HuH-7.5 (cell line): ENCODE measurements around the gene RNF220.
A peak's percentile ranks its signal among the peaks of the same experiment; 100 is the strongest.
"Not testable (repeated sequence)": the region's sequence is repeated elsewhere in the genome, so short reads cannot be mapped to it uniquely, and the experiment has no call there.

ENCODE experiments used
- DNase-seq: peaks from one replicate; pipeline ENCODE4 v3.0.0; 2011; ENCODE audit warnings: low spot score

The RNF220 gene

DNA sequence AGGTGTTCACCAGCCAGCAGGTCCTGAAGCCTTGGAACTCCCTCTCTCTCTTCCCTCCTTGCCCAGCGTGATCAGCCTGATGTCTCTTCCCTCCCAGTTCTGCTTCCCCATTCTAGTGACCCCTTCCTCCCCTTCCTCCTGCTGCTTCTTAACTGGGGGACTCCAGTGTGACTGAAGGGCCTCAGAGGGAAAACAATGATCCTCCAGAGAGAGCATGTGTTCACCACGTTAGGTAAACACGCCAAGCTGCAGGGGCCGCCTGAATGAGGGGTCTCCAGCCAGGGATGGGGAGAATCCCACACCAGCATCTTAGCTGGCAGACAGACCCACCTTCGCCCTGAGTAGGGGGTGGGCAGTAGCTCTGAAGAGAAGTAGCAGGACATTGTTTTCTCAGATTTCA lies 144.5 kb downstream of the RNF220 start:
- DNase-seq, result no peak

DNA sequence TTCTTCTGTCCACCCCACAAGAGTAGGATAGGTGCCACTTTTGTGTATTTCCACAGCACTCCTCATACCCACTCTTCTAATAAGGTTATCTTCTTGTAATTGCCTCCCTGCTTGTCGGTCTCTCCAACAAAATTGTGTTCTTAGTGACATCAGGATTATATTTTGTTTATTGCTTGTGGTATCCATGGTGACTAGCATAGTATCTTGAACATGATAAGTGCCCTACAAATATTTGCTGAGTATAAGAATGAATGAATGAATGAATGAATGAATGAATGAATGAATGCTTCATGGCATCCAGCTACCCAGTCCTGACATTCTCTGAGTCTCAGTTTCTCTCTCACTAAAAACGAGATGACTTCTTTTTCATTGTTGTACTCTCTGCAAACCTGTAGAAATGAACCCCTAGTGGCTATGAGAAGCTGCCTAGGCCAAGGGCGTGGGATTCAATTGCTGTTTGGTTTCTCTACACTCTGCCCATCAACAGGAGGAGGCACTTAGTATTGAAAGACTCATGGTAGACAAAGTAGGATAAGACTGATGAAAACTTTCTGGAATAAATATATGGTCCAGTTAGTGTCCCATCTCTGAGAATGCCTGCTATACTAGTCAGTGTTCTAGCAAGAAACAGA lies 148.2 kb downstream of the RNF220 start:
- DNase-seq, result no peak

DNA sequence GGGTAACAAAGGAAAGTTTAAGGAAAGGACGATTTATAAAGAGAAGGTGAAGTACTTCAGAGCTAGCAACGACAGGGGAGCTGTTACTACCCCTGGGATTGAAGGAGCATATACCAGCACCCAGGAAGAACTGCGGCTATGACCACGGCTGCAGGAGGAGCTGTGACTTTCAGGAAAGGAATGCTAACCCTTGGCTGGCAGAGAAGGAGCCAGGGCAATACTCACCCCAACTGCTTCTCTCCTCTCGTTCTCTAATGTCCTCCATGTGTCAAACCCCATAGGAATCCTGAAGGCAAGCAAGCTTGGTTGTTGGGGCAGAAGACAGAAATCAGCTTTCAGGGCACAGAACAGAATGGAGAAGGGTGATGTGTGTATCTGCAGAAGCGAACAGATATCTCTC lies 148.7 kb downstream of the RNF220 start:
- no peak for DNase-seq

DNA sequence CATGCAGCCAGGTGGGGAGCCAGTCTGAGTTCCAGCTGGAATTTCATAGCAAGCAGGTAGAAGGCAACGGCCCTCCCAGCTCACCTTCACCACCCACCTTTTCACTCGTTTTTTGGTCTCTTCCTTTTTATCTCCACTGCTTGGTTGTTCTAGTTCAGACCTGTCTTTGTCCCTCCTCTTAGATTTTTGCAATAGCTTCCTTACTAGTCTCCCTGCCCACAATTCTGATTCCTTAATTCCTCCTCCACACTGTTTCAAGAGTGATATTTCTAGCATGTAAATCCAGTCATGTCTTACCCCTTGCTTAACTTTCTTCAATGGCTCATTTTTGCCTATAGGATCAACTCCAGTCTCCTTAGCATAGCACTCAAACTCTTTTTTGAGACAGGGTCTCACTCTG lies 149.7 kb downstream of the RNF220 start:
- DNase-seq, result no peak

DNA sequence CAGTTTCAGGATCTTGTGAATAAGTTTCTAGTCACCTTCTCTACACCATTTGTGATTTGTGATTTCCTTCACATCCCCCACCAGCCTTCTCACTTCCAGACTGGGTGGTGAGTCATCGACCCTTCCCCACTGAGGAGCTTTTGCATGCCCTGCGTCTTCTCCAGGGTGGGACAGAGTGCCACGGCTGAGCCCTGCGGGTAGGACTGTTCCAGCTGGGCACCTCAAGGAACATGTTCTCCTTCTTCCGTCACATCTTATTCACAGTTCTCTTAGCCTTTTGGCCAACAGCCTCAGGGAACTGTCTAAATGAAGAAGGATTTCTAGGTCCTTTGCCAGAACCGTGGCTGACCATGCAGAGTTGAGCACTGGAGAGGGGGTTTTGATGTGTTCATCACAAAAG lies 152.7 kb downstream of the RNF220 start:
- no peak for DNase-seq

DNA sequence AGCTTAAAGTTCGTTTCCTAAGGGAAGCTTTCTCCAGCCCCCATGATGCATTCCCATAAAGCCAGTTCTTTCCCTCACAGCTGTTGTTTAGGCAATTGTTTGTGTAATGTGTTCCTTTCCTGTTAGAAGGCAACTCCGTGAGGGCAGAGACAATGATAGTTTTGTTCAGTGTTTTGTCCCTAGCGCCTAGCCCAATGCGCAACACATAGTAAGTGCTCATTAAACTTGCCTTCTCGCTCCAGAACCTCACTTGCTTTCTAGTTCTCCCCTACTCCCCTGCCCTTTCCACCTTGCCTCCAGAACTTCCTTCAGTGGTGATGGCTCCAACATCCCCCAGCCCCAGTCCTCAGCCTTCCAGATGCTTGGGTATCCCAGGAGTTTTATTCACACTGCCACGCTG lies 153.8 kb downstream of the RNF220 start:
- no peak for DNase-seq

DNA sequence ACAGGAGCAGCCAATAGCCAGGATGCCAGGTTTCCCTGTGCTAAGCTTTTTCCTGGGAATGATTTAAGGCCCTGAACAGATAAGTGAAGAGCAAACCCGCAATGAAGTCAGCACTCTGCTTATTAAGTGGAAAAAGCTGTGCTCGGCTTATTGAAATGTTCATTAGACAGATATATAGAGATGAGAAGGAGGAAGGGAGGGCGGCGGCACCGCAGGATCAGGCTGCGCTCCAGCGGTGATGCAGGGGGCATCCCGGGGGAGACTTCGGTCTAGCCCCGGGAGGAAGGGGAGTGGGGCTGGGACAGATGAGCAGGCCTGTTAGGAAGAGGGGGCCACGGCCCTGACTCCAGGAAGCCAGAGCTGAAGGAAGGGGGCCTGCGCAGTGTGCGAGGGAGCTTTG lies 154.3 kb downstream of the RNF220 start:
- DNase-seq, result no peak

DNA sequence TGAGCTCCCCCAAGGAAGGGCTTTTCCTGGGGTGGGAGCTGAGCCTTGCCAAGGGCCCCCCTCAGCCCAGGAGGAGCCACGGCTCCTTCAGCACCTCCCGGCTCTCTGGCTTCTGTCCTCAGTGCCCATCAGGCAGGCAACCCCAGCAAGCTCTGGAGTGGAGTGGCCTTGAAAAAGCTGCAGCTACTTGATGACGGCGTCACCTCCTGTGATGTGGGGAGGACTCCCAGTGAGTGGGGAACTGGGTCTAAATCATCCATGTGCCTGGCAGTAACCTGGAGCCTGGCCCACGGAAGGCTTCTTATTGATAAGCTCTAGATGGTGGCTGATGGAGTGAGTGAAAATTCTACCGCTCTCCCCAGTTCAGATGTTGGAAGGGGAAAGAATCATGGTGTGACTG lies 154.9 kb downstream of the RNF220 start:
- DNase-seq, result no peak

DNA sequence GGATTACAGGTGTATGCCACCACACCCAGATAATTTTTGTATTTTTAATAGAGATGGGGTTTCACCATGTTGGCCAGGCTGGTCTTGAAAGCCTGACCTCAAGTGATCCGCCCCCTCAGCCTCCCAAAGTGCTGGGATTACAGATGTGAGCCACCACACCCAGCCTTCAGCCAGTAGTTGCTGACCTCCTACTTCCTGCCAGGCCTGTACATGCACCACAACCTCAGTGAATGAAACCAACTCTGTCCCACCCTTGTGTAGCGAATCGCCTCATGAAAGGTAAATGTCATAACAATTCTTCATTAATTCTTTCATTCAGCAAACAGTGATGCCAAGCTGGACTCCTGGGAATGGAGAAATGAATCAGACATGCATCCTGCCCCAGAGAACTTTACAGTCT lies 155.6 kb downstream of the RNF220 start:
- DNase-seq, result not testable (repeated sequence)

DNA sequence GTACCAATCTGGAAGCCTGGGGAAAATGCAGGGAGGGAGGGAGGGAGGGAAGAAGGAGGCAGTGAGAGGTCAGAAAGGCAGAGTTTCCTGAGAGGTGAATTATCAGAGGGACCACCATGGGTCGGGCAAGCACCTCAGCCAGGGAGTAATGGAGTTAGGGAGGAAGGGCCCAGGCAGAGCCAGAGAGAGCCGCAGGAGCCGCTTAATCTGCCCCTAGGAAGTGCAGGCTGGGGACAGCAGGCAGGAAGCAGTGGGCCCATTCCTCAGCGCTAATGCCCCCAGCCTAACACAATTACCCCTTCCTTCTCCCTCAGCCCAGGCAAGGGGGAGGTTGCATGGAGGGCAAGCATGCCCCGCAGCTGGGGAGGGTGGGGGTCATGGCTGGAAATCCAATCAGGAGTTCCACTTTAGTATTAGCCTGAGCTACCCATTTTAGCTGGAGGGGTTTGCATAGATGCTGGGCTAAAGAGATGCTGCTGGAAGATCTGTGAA lies 160.2 kb downstream of the RNF220 start:
- no peak for DNase-seq

DNA sequence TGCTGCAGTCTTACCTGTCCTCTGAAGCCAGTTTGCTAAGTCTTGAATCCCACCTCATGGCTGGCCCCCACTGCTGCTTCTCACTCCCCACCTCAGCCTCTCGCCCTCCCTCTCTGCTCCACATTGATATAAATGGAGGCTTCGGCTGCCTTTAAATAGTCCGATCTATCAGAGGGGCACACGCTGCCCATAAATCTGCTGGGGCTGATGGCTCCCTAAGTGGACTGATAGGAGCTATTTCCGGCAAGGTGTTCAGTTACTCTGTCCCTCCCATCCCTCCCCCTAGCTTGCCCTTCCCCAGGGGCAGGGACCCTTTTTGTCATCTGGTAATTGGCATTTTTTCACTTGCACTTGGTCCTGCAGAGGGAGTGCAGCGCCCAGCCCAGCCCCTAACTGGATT lies 160.8 kb downstream of the RNF220 start:
- DNase-seq, result no peak

DNA sequence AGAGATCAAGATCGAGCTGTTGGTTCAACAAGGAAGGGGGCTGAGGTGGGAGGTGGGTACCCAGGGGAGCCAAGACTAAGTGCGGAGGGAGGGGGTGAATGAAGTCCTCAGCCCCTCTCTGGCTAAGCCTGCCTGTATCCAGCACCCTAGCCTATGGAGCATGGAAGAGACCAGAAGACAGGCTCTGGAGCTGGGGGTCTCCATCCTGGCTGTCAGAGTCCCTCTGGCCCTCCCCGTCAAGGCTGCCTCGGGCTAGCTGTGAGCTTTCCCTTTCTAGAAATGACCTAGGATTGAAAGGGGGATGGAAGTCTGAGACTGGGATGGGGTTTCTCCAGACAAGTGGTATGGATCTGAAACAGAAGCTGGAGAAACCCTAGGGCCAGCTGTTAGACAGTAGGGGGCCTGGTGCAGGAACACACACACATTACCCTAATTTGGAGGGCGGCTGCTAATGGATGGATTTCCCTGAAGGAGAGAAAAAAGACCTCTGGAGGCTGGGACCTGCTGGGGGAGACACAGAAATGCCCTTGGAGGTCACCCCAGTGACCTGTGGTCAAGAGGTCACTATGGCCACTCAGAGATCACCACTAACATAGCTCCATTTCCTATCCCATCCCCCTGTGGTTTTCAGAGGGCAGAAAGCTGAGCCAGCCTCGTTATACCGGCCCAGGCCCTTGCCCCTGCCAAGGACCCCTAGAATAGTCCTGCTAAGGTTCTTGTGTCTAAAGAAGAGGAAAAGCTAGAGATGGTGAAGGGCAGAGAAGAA lies 161.4 kb downstream of the RNF220 start:
- DNase-seq, result no peak

DNA sequence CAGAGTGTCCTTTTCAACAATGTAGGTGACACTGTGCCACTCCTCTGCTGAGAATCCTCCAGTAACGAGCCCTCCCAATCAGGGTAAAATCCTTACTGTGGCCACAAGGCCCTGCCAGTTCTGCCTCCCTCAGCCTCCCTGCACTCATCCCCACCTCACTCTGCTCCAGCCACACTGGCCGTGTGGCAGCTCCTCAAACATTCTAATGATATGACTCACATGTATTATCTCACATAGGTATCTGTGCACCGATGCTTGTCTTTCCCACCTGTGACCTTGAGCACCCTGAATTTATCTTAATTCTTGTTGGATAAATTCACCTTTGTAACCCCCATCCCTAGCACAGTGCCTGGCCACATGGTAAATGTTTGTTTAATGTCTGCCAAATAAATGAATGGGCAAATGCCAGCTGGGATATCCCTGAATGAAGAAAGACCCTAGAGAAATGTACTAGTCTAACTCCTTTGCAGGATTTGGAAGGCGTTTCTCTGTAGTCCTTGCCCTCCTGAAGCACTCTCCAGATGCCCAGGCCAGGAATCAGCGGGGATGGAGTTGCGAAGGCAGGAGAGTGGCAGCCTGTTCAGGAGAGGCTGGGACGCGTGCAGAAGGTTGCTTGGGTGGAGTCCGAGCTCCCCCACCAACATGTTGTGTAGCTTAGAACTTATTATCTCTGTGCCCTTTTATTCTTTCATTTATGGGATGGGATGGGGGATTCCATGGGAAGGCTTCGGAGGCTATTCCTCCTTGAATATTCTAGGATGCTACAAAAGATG lies 163.3 kb downstream of the RNF220 start:
- no peak for DNase-seq

DNA sequence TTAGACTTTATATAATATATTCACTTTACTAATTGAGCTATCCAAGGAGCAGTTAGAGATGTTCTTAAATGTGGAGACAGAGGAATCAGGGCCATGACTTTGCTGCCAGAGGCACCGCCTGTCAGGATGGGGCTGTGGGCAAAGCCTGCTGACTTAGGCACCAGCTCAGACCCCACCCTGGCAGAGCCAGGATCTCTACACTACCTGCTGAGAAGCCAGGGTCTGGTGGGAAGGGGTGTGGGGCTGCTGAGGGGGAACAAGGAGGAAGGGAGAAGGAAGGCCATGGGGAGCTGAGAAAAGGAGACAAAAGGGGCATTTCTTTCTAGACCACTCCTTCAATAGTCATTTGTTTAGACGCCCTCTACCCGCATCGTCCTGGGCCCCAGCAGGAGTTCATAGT lies 164.4 kb downstream of the RNF220 start:
- DNase-seq, result no peak

DNA sequence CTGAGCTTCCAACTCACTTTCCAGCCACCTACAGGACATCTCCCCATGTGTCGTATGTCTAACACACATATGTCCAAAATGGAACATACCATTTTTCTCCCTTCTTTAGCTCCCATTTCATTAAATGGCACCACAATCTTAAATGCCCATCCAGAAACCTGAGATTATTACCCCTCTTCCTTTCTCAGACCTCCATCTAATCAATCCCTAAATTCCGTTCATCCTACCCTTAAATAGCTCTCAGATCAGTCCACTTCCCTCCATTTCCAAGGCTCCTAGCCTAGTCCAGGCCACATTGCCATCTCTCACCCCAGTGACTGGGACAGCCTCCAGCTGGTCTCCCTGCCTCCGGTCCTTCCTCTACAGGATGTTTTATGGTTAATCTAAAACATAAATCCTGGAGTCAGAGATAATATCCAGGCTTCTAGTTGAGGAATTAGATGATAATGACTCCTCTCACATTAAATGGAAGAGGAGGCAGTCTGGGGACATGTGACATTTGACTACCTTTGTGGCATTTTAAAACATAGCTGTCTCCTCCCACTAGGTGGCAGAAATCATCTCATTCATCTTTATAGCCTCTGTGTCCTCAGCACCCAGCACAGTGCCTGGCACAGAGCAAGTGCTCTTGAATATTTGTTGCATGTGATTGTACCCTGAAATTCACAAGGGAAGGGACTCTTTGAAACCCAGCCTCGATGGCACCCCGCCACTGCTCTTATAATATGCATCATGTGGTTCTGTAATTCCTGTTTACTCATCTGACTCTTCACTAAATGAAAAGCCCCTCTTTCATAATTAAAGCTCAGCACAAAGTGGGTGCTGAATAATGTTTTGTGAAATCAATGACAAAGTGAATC lies 166.9 kb downstream of the RNF220 start:
- peak; percentile 38 for DNase-seq

DNA sequence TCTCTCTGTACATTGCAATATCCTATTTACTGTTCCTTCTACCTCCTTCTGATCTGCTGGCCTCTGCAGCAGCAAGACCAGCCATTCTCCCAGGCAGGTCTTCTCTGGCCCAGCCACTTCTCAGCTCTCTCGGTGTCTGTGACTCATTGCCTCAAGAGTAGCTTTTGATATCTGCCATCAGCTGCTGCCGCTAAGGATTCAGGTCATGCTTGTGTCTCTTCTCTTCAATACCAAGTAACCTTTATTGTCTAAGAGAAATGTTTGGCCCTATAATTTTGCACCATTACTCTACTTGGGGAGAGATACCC lies 167.5 kb downstream of the RNF220 start:
- DNase-seq, result no peak

DNA sequence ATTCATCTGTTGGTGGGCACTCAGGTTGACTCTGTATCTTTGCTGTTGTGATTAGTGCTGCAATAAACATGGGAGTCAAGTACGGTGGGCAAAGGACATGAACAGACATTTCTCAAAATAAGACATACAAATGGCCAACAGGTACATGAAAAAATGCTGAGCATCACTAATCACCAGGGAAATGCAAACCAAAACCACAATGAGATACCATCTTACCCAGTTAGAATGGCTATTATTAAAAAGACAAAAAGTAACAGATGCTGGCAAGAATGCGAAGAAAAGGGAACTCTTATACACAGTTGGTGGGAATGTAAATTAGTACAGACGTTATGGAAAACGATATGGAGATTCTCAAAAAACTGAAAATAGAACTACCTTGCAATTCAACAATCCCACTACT lies 170.3 kb downstream of the RNF220 start:
- no peak for DNase-seq

DNA sequence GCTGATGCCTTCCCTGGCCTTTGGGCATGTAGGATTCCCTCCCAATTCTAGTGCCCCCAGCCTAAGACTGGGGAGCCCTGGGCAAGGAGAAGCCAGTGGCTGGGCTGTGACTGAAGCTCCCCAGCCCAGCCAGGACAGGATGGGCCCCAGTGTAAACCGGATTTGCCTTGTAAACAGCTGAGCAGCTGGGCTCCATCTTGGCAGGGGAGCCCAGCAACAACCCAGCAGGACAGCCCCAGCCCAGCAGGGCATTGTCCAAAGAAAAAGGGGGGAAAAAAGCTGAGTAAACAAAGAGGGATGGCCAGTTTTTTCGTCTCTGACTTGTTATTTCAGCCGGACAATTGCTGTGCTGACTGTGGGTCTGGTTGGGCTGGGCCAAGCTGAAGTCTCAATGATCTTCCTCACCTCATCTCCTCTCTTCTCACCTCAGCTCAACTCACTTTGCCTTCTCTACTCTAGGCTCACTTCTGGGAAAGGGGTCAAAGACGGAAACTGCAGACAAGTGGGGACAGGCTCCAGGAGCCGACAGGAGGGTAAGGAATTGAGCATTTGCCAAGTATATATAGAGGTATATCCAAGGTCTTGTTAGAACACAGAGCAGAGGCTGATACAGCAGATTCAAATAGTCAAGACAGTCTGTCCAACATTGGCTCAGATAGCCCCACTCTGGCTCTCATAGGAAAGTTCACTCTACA lies 171.5 kb downstream of the RNF220 start:
- no peak for DNase-seq

DNA sequence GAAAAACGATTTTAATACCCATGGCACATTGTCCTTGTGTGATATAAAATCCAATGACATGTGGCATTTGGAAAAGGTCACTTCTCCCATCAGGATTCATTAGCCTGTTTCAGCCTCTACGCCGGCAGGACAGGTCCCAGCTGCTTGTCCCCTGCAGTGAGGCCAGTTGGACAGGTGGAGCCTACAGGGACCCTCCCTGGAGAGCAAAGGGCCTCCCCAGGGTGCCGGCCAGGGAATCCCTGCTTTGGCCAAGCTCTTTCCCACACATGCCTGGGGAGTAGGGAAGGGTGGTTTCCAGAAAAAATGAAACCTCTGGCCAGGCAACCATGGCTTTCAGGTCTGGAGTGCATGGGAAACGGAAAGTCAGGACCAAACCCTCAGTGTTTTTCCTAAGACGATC lies 176.2 kb downstream of the RNF220 start:
- no peak for DNase-seq

DNA sequence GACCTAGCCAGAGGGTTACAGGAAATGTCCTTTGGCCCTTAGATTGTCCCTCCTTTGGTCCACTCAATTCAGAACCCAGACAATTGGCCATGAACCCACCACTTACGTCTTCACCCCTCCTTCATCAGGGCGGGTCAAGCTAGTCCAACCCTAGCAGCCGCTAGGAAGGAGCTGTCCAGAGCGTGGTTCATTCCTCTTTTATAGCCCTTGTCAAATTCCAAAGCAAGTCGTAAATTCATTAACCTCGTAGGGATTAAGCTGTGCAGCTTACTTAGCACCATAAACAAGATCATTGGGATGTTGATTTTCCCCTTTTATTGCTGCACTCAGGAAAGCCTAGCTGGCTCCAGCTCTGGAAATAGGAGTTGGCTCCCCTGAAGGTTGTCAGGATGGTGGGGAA lies 179.1 kb downstream of the RNF220 start:
- no peak for DNase-seq

DNA sequence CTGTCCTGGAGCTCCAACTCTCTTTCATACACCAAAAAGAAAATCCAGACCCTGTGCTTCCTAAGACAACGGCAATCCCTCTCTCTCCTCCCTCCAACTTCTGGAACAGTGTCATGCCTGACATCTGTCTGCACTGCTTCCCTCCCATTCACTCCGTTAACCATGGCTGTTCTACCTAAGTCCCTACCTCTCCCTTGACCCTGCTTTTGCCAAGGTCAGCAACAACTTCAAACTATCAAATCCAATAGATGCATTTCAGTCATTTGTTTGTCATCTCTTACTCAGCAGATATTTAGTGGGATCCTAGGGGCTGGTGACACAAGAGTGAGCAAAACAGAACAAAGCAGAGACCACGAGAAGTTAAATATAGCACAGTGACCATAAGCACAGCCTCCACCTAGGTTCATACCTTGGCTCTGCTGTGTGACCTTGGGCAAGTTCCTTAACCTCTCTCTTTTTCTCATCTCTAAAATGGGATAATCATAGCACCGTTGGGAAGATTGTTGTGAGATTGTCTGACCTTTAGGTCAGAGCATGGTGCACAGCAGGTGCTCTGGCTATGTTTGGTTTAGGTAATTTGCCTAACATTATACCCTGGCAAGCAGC lies 180.4 kb downstream of the RNF220 start:
- no peak for DNase-seq
